GM18520 (cell line): Measurements from ENCODE around the gene IL36B.

ENCODE experiments used
- ATAC-seq: cut with Tn5 transposase; IDR thresholded peaks from one replicate; pipeline ENCODE4 v1.9.1; 2021; ENCODE audit not compliant: unreplicated experiment

The IL36B gene

DNA sequence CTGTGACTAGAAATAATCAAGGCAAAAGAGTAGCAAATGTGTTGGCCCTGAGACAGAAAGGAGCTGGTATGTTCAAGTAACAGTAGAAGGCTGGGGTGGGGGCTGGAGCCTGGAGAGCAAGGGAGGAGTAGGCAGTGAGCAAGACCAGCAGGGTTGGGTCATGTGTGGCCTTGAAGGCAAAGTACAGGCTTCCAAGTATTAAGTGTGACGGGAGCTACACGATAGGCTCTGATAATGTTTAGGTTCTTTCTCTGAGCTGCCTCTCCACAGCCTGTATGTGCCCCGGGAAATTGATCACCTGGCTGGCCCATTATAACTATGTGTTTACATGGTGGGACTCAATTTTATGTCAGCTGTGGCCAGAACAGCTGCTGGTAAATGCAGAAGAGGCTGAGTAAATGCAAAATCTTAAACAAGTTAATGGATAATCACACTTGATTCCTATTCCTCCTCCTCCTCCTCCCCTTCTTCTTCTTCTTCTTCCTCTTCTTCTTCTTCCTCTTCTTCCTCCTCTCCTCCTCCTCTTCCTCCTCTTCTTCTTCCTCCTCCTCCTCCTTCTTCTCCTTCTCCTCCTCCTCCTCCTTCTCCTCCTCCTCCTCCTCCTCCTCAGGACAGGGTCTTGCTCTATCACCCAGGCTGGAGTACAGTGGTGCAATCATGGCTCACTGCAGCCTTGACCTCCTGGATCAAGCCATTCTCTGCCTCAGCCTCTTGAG is 24.4 kb upstream of the IL36B start:
- ATAC-seq: no peak

DNA sequence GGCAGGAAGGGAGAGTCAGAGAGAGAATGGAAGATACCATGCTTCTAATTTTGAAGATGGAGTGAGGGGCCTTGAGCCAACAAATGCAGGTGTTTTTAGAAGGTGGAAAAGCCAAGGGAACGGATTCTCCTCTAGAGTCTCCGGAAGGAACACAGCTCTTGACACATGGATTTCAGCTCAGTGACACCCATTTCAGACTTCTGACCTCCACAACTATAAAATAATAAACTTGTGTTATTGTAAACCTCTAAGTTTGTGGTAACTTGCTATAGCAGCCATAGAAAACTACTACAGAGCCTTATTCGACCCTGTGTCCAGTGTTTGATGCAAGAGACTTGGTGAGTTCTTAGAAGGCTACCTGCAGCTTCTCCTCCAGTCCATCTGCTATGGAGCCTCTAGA is 22.9 kb upstream of the IL36B start:
- ATAC-seq: no peak

DNA sequence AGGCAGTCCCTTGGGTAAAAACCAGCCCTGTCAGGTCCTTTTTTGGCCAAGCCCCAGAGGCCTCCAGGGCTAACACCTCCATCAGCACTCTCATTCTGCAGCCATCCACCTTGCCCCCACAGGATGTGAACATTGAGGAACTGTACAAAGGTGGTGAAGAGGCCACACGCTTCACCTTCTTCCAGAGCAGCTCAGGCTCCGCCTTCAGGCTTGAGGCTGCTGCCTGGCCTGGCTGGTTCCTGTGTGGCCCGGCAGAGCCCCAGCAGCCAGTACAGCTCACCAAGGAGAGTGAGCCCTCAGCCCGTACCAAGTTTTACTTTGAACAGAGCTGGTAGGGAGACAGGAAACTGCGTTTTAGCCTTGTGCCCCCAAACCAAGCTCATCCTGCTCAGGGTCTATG is 22.4 kb upstream of the IL36B start:
- ATAC-seq: no peak

DNA sequence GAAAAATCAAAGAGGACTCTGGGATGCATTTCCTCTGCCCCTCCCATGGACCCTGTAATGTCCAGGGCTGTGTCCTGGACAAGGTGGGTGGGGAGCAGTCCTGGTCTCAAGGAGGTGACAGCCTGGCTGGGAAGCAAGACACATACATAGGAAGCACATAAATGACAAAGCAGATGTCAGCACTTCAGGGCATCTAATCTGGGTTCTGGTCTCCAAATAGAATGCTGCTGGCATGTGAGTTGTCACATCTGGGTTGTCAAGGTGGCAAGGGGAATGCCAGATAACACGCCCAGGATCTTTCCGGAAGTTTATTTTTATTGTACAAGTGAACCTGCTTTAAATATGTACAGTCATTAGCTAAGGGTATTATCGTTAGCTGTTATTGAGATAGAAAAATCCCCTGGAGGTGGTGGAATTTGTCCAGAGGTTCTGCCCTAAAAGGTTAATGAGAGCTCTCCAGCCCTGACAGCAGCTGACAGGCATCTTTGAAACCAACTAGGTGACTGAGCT is 20.7 kb upstream of the IL36B start:
- no peak for ATAC-seq

DNA sequence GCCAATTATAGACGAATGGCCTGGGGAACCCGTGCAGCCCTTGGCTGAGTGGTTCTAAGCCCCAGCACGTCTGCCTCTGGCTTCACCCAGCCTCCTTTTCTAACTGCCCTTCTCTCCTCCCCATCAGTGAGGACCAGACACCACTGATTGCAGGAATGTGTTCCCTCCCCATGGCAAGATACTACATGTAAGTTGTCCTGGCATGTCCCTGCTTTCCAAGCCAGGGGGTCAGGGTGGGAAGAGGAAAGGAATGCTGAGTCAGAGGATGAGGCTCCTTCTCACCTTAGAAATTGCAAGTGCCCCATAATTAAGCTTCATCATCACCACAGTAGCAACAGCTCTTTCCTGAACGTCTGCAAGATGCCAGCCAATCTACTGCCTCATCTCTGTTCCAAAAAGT is 19.9 kb upstream of the IL36B start:
- ATAC-seq: no peak

DNA sequence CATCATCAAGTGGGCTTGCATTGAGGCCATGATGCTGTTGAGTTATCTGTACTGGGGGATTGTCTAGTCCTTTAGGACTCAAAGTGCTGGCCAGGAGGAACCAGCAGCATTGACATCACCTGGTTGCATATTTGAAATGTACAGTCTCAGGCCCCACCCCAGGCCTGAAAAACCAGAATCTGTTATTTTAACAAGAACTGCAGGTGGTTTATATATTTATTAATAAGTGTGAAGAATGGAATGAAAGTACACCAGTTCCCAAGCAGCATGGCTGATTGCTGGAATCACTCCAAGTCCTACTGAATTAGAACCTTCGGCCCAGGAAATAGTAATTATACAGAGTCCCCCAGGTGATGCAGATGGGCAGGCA is 17.9 kb upstream of the IL36B start:
- ATAC-seq: no peak

DNA sequence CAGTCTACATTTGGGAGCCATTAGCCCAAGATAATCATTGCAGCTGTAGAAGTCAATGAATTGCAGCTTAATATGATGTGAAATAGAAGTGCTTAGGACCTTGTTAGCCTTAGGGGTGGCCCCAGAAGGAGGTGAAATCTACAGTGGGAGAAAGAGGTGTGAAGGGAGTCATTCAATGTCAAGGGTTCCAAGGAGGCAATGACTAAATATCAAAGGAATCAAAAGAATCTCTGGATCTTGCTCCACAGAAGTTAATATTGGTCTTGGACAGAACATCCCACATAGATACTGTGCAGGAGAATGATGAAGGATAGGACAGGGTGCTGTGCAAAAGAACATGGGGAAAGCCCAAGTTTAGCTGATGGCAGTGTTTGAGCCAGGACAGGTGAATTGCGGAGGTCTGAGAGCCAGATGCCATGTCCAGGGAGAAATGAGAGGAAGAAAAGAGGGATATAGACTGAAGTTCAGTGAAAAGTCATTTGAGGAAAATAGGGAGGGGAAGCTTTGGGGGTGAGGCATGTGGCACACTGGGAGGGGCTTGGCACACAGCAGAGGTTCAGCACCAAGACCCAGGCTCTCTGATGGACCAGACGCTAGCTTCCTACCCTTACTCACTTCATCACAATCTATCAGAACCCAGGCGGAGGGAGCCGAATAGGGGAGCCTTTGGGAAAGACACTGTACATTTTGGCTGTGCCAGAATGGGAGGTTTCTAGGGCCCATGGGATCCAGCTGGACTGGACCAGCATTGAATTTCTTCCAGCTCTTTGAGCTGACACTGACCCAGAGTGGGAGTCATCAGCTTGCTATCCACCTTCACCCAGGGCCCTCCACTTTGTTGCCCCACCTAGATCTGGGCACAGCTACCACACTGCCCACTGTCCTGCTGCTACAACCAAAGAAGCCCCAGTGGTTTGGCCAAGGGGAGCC is 17.3 kb upstream of the IL36B start:
- ATAC-seq: no peak

DNA sequence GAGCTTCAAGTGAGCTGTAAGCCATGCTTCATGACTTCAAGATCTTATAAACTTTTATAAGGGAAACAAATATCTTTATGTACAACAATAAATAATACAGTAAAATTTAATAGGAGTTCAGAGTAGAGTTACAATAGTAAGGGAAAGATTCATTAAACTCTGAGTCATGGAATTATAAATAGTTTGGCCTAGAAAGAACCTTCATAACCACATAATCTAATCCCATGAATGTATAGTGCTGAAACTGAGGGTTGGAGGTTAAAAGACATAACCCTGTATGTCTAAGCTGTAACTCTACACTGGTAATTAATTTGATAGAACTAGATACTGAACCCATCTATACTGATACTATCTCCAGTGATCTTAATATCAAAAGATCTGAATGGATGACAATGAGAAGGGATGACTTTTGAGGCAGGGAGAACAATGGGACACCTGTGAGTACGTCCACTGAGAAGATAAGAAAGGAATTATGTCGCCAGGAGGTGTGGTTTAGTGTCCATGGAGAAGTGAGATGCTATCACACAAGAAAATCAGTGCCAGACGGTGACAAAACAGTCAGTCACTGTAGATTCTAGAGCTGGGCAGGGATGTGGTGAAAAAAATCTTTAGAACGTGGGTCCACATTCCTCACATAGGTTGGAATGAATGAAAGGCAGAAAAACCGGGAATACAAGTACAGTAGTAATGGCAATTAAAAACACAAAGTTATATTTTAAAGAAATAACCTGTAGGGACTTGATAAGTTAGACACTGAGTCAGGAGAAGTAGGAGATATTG is 16.2 kb upstream of the IL36B start:
- no peak for ATAC-seq

DNA sequence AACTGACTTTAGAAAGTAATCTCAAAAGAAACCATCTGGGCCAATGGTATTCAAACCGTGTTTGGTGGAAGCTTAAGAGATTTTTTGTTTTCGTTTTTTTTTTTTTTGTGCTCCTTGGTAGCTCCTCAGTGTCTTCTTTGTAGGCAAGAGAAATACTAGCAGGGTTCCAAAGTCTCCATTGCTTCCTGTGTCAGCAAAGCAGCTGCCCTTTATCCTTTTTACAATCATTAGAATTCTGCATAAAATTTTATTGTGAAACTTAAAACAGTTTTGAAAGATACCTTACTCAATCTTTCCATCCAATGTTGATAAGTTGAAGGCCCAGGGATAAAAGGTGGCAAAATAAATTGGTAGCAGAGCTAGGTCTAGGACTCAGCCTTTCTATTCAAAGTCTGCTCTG is 15.6 kb upstream of the IL36B start:
- ATAC-seq: no peak

DNA sequence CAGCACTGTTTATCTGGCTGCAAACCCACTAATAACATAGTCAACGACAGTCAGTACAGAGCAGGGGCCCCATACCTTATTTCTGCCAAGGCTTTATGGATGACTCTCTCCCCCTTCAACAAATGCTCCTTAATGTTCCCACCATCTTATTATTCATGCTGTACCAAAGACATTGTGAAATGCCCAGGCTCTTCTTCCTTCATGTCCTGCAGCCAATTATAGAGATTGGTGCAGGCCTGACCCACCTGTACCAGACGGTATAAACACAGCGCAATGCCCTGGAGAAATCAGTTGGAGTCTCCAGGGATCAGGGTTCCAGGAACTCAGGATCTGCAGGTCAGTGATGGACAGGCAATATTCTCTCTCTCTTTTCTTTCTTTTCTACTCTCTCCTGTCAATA is 15.0 kb upstream of the IL36B start, which contains the start of gene IL1F10:
IL1F10 (plus strand) TSS at position 290 of the 400 bp plus-strand sequence. CDS start 4,769 bp downstream, outside the sequence.
- ATAC-seq: no peak

DNA sequence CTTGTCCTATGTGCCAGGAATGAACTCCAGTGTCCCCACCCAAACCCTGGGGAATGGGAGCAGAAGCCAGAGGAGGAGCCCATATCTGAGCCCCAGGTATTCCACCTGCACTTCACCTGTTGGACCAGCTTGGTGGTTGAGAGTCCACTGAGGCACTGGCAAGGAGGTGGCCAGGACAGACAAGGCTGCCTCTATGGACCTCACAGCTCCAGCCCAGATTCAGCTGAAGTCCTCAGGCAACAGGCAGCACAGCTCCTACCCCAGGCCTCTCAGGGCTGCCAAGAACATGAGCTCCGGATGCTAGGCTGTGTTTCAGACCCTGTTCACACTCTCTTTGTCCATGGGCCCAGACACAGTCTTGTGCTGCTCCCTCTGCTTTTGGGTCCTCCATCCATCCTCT is 12.2 kb upstream of the IL36B start:
- ATAC-seq: no peak

DNA sequence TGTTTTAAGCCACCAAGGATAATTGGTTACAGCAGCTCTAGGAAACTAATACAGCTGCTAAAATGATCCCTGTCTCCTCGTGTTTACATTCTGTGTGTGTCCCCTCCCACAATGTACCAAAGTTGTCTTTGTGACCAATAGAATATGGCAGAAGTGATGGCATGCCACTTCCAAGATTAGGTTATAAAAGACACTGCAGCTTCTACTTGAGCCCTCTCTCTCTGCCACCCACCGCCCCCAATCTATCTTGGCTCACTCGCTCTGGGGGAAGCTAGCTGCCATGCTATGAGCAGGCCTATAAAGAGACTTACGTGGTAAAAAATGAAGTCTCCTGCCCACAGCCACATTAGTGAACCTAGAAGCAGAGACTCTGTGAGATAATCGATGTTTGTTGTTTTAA is 11.6 kb upstream of the IL36B start:
- no peak for ATAC-seq

DNA sequence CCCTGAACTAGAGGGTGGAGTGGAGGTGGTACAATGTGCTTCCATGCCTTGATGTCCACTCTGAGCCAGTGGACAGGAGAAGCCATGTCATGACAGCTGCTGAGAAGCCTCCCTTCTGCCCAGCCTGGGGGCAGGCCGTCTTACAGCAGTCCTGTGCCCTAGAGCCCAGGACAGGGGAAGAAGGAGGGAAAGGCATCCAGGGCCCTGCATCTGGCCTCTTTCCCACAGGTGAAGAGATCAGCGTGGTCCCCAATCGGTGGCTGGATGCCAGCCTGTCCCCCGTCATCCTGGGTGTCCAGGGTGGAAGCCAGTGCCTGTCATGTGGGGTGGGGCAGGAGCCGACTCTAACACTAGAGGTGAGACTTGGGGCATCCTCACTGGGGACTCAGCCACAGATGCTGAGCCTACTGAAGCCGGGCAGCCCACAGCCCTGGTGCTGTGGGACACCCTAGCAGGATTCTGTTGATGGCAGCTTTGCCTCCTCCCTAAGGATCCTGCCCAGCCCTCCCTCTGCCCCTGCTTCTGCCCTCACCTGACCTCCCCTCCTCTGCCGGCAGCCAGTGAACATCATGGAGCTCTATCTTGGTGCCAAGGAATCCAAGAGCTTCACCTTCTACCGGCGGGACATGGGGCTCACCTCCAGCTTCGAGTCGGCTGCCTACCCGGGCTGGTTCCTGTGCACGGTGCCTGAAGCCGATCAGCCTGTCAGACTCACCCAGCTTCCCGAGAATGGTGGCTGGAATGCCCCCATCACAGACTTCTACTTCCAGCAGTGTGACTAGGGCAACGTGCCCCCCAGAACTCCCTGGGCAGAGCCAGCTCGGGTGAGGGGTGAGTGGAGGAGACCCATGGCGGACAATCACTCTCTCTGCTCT is 9.5 kb upstream of the IL36B start:
- ATAC-seq: no peak

DNA sequence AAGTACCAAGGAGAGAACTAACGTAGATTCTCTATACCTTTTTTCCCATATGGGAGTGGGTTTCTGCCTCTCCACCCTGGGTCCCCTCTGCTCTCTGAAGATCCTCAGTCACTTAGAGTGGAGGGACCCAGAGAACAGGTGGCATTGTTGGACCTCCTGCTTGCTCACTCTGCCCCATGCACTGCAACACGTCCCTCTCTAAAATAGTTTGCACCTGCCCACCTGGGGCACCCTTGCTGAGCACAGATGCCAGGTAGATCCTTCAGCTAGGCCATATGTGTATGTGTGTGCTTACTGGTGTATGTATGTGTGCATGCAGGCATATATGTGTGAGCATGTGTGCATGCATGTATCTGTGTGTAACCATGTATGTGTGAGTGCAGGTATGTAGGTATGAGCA is 8.6 kb upstream of the IL36B start:
- ATAC-seq: no peak

DNA sequence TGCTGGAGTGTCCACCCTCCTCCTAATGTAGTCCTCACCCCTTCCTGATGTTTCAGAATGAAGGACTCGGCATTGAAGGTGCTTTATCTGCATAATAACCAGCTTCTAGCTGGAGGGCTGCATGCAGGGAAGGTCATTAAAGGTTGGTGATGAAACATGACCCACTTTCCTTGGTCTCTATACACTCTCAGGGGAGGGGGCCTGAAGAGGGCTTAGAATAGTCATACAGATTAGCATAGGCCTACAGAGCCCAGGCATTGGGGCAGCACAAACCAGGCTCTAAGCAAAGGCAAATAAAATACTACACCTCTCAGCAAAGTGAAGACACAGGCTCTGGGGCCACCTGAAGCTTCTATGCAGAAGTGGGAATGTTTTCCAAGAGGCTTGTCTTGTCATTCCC is 8.1 kb upstream of the IL36B start:
- ATAC-seq: no peak

DNA sequence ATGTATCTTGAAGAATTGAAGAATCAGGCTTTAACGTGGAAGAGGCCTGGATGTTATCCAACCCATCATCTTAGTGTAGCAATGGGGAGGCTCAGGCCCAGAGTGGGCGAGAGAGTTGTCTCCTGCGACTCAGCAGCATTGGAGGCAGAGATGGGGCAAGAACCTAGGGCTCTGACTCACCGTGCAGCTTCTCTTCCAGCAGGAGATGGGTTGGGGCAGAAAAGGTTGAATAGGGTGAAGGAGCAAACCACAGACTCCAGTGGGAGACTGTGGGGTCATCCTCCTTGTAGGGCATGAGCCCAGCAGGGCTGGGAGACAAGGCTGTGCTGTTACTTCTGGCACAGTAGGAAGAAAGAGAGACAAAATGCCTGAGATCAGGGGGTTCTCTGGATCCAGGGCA is 7.7 kb upstream of the IL36B start:
- ATAC-seq: no peak

DNA sequence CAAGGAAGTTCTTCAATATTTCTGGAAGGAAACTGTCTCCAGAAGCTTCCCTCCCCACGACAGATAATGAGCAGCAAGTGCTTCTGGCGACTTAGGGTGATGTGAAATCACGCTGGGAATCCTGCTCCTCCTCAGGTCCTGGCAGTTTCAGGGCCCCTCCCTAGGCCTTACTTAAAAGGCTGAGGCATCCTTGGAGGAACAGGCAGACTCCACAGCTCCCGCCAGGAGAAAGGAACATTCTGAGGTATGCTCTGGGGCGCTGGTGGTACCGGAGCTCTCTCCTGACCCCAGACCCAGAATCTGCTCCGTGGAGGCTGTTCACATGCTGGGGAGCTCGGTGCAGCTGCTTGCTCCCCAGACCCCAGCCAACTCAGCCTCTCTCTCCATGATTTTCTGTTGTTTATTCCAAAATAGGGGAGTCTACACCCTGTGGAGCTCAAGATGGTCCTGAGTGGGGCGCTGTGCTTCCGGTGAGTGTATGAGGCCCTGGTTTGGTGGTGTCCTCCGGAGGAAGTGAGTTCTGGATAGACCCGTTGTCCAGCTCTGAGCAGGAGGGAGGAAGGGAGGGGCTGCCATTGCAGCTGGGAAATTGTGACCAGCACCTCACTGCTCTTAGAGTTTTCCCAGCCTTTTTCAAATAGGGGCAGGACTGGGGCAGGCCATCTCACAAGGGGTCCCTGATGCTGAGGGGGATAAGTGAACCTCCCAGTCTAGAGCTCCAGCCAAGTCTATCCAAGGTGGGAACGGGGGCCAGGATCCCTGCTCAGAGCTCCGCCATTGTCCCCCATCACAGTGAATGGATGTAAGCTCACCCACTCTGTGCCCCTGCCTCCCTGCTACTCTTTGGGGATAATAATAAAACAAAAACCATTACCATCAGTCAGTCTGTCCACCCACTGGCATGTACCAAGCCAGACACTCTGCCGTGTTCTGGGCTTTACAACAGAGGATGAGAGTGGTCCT is 6.6 kb upstream of the IL36B start, which contains the start of gene IL36RN:
IL36RN (plus strand) TSS at position 201 of the 963 bp plus-strand sequence; CDS start at position 442, 241 bp downstream.
- ATAC-seq: no peak

DNA sequence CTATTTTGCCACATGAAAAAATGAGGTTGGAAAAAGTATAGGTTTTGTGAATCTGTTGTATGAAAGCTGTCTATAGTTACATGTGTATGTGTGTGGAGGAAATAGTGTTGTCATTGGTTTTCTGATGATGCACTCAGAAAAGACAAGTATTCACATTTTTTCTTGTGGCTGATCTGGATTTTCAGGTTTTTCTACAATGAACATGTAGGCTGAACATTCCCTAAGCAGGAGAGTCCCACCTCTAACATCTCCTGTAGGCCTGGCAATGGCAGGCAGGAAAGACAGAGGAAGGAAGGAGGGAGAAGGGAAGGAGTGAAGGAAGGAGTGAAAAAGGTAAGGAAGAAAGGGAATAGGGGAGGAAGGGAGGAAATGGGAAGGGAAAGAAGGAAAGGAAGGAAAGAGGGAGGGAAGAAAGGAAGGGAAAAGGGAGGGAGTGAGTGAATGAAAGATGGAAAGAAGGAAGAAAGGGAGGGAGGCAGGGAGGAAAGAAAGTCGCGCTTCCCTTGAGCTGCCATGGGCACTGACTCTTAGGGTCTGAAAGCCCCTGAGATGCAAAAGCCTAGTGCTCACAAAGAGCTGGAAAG is 5.8 kb upstream of the IL36B start:
- no peak for ATAC-seq

DNA sequence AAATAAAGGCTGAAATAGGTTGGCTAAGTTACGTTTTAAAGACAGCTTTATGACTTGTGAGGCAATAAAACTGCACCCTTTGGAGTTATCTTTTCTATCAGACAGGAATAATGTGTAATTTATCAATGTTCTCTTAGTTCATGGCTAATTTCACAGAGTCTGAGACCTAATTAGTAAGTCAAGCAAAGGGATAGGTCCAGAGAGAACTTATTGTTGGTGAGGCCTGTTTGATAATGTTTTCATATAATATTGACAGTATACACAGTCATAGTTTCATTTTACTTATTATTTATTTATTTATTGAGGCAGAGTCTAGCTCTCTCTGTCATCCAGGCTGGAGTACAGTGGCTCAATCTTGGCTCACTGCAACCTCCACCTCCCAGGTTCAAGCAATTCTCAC is 4.5 kb upstream of the IL36B start:
- ATAC-seq: no peak
